Activated CD4-positive, CD25-positive, alpha-beta regulatory T cell treated with anti-CD3 and anti-CD28 coated beads, Interleukin-2, amount 50 U/mL, for 16 hours (primary cell): Measurements from ENCODE around the gene TRABD2B.

ENCODE experiments used
- DNase-seq: peaks from one replicate; pipeline ENCODE4 v3.0.0-alpha.2; 2020; ENCODE audit warnings: low read depth, low spot score

Gene TRABD2B

DNA sequence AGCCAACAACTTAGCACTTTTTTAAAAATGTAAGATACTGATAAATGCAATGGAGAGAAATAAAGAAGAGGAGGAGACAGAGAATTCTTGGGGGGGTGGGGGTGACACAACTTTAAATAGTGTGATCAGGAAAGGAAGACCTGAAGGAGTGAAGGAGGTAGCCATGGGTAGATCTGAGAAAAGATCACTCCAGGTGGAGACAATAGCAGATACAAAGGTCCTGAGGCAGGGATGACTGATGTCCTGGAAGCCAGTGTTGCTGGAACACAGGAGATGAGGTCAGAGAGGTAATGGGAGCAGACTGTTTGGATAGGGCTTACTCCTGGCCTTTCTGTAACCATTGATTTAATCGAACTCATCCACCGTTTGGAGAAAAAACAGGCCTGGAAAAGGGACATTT is 24.6 kb upstream of the TRABD2B start:
- DNase-seq = no peak

- DNase-seq = no peak
Observed at GRCh38 chr1:48019714-48020315, 22.6 kb upstream of the TRABD2B start.

DNA sequence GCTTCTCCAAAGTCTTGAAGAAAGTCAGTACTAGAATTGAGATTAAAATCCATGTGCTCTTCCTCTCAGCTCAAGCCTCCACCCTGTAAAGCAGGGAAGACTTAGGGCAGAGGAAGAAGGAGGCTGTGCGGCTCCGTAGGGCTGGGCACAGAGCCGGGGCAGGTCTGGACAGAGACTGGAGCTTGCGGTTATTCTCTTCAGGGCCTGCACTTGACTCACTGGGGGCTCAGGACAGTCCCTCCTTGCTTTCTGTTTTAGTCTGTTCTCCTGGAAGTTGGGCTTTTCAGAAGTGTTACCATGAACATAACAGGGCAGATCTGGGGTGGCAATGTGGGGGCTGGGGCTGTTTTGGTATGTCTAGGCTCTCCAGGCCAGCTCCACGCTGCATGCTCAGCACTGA is 21.6 kb upstream of the TRABD2B start:
- DNase-seq = no peak

DNA sequence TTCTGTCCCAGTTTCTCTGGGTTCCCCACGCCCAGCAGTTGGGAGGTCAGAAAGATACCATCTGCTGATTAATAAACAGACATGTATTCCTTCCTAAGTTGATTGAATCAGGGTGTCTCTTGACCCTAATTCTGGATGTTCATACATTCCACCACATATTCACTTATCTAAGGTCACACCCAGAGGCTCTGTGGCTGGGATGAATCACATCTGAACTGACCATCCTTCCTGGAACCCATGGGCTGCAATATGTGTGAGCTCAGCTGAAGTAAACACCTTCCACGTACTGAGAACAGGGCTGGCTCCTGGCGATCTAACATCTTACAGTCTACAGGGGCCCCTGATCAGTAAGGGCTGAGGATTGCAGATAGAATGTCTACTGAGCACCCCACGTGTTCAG is 20.5 kb upstream of the TRABD2B start:
- no peak for DNase-seq

DNA sequence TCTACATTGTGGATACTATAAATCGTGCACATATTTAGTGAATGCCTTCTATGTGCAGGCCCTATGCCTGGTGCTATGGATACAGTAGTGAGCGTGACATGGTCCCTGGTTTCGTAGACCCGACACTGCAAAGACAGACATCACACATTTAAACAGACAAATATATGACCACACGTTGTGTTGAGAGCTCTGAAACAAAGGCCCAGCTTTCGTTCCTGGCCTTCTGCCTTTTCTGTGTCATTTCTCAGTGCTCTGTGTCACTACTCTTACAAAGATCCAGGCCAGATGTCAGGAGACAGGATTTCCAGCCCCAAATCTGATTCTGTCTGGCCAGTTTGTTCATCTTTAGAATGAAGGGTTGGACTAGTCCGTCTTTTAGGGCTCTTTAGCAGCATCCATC is 19.3 kb upstream of the TRABD2B start:
- no peak for DNase-seq

GRCh38 chr1:48013270-48013669 is 16.1 kb upstream of the TRABD2B start:
- DNase-seq = no peak

- no peak for DNase-seq
Observed at GRCh38 chr1:48007047-48007446, 9.9 kb upstream of the TRABD2B start.

DNA sequence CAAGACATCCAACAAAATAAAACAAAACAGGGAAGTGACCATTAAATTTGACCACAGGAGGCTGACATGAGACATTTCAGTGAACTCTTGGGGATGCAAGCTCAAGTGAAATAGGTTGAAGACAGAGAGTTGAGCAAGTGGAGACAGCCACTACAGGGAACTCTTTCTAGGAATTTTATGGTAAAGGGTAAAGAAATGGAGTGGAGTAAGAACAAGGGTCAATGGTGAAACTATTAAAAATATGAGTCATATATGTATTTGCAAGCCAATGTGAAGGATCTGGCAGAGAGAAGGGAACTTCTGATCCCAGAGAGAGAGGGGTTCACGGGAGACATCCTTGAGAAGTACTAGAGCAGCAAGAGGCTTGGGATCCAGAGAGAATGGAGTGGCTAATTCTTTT is 9.1 kb upstream of the TRABD2B start:
- no peak for DNase-seq

GRCh38 chr1:48005253-48006117 is 8.3 kb upstream of the TRABD2B start:
- no peak for DNase-seq

- no peak for DNase-seq
Observed at GRCh38 chr1:48003741-48004531, 6.8 kb upstream of the TRABD2B start.

GRCh38 chr1:48002142-48002541 is 5.0 kb upstream of the TRABD2B start:
- no peak for DNase-seq

GRCh38 chr1:48001696-48002095 is 4.5 kb upstream of the TRABD2B start:
- DNase-seq = no peak

- DNase-seq = no peak
Observed at GRCh38 chr1:48000883-48001282, 3.7 kb upstream of the TRABD2B start.

DNA sequence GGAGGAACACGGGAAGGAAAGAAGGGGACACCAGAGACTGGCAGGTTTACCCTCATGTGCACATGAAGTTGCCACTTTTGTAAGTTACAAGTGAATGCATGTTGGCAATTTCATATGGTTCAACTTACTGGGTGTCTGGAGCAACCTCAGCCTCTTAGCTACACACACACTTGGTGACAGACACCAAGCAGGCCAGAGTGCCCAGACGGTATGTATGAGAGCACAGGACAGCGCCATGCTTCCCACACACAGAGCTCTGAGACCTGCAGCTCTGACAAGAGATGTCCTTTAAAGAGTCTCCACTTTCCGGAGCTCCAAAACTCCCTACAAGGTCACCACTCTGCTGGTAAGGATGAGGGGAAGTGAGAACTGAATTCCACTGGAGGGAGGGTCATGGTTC is 1.9 kb upstream of the TRABD2B start:
- no peak for DNase-seq

GRCh38 chr1:47998396-47998990 is 1.3 kb upstream of the TRABD2B start:
- no peak for DNase-seq

GRCh38 chr1:47996406-47997226 is 569 bp downstream of the TRABD2B start:
- DNase-seq = no peak

GRCh38 chr1:47996060-47996405 is 1.2 kb downstream of the TRABD2B start:
- DNase-seq = no peak

GRCh38 chr1:47995306-47996050 is 1.7 kb downstream of the TRABD2B start:
- no peak for DNase-seq

DNA sequence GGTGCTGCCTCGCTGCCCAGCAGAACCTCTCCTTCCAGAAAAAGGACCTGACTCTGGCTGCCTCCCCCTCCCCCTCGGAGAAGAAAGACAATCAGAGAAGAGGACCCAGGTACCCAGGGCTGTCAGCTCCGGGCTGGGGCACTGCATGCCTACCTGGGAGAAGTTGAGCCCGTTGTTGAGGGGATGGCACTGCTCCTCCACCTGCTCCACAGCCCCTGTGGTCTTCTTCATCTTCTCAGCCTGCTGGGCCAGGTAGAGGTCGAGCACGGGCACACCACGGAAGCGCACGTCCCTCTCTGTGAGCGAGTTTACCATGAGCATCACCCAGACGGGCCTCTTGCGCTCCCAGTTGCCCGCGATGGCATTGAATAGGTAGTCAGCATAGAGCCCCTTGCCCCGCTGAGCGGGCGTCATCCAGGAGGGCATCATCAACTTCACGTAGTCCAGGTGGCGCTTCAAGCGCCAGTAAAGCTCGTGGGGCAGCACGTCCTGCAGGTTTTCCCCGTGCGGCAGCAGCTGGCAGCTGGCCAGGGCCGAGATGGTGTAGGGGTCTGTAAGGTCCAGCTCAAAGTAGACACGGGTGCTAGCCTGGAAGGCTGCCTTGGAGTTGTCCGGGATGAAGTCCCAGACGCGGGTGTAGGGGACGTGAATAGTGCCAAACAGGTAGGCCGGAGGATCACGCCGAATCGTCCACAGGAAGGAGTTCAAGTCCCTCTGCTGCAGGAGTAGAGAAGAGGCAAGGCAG is 3.1 kb downstream of the TRABD2B start:
- DNase-seq = no peak

GRCh38 chr1:47993416-47993740 is 3.8 kb downstream of the TRABD2B start:
- no peak for DNase-seq
